GM10266 (cell line): ENCODE measurements around the gene PLA2G4B.

ENCODE experiments used
- DNase-seq: peaks from one replicate; pipeline ENCODE4 v3.0.0; 2012; ENCODE audit errors: extremely low spot score
- CTCF ChIP-seq: IDR thresholded peaks from 2 replicates; pipeline ENCODE4 v1.5.1; 2012; ENCODE audit warnings: mild to moderate bottlenecking, low read depth; ENCODE audit not compliant: control insufficient read depth, insufficient read depth; ENCODE audit errors: missing control alignments

PLA2G4B gene

GRCh38 chr15:41794081-41794480 lies 44.6 kb upstream of the PLA2G4B start:
- TF ChIP-seq CTCF, result no peak
- no peak for DNase-seq

DNA sequence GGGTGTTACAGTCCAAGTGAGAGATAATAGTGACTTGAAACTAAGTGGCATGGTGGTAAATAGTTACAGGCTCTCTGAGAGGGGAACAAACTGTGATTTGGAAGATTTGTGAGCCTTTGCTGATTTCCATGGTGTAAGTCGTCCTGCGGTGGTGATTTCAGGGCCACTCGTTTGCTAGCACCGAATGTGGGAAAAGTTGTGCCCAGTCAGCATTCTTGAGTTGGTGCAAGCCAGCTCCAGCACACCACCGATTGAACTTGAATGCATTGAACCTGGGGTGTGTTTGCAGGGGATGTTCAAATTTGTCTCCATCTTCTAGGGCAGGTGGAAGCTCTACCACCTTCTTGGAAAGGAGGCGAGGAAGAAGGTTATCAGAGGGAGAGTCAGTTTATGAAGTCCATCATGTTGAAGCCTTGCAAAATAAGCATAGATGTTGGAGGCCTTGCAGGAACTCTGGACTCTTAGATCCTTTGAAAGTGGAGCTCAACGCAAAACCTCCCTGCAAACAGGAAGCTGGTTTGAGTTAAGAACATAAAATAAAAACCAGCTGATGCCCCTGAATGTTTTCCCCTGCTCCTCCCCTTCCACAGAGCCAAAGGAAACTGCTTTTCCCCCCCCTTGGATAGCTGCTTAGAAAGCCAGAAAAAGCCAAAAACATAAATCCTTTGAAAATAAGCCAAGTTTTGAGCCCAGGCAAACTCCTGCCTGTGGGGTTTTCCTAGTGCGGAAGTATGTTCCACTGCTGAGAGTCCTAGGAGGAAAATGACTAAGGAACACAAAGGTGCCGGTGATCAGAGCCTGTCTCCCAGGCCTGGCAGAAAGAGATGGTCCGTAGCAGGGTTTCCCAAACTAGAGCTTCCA lies 42.4 kb upstream of the PLA2G4B start:
- DNase-seq, result no peak
- TF ChIP-seq CTCF, result no peak

- TF ChIP-seq CTCF, result no peak
- no peak for DNase-seq
These were observed 41.3 kb upstream of the PLA2G4B start for GRCh38 chr15:41797201-41797944.

DNA sequence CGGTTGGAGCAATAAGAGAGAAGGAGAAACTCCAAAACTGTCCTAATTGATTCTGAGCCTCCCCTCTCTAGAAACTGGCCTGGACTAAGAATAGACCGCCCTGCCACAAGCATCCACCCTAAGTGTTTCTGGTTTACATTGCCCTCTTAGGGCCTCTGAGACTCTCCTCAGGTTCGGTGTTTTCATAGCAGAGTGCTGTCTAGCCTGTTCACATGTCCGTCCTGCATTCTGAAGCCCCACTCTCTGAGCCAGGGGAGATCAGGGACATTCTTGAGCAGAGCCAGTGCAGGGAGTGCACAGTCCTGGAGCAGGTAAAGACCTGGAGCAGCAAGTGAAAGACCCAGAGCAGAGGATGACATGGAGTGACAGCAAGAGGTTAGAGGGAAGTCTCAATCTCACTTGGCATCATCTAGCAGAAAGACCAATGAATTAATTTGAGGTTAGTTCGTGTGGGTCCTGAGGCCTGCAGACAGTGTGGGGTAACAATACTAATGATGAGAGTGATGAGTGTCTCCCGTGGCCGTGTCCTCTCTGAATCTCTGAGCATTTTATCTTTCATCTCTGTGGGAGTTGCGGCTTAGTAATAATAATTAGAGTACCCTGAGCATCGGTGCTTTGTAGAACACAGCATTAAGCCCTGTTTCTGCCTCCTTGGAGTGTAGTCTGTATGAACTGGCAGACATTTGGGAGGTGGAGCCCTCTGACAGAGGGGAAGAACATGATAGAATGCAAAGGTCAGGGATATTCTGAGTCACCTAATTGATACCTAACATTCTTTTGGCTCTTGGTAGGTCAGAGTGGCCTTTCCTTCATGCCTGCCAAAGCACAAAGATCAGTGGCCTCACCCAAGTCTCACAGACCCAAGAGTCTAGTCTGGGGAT lies 39.8 kb upstream of the PLA2G4B start:
- TF ChIP-seq CTCF, result no peak

GRCh38 chr15:41799488-41799805 lies 39.2 kb upstream of the PLA2G4B start:
- no peak for DNase-seq
- no peak for TF ChIP-seq CTCF

More for the DNA sequence above, 39.8 kb upstream of the PLA2G4B start:
- DNase-seq, result no peak

DNA sequence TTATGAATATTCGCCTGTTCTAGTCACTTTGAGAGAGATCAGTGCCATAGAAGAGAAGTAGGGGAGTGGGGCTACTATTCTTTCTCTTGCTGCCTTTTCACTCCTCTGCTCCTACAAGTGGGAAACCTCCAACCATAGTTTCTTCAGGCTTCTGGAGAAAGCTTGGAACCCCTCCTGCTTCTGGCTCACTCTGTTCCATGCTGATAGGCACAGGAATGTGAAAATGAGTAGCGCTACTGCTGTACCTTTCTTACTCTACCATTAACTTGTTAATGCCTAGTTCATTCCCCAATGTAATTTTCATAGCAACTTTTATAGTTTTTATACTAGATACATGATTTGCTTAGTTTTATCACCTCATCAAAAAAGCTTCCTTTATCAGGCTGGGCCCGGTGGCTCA lies 37.5 kb upstream of the PLA2G4B start:
- DNase-seq, result no peak
- no peak for TF ChIP-seq CTCF
